OCI-LY7 (cell line): ENCODE results near the gene IL2RA. TPM values are rescaled to one million over a fixed set of nuclear protein-coding genes. Genes with fewer than 3 reads are reported as not detected.
"Not testable (repeated sequence)": the region's sequence is repeated elsewhere in the genome, so short reads cannot be mapped to it uniquely, and the experiment has no call there.

Experiments
- BruUV-seq: library from RNA; stranded (reverse); fragments of 400-500 nt; replicated peaks from 2 replicates; lab custom pipeline; 2021; lab: Mats Ljungman, UMichigan
- CTCF ChIA-PET: fragments of 300-600 bp; sonication (Branson Sonifier 250); formaldehyde crosslinking; loops from one replicate; lab custom pipeline; 2022; ENCODE audit warnings: antibody characterized with exemption; ENCODE audit not compliant: unreplicated experiment; lab: Charles Lee
- POLR2A ChIA-PET: fragments of 300-600 bp; sonication (Branson Sonifier 250); formaldehyde crosslinking; loops from one replicate; lab custom pipeline; 2022; ENCODE audit warnings: antibody characterized with exemption; lab: Charles Lee
- DNase-seq: peaks from one replicate; pipeline ENCODE4 v3.0.0-alpha.2; 2015; ENCODE audit warnings: low spot score
- H2AFZ ChIP-seq: fragments of 200-600 bp; sonication (generic), shearing (Covaris generic); 2 replicates; pipeline ENCODE4 v1.6.1; 2014; ENCODE audit warnings: mild to moderate bottlenecking, antibody characterized with exemption, low read length, moderate library complexity
- H3K27ac ChIP-seq: fragments of 200-600 bp; sonication (generic); 2 replicates; pipeline ENCODE4 v1.5.1; 2014; ENCODE audit warnings: mixed run types, low read depth, mild to moderate bottlenecking, moderate library complexity, low read length, inconsistent platforms; ENCODE audit not compliant: poor library complexity, severe bottlenecking
- H3K36me3 ChIP-seq: fragments of 200-600 bp; sonication (generic); 2 replicates; pipeline ENCODE4 v1.6.1; 2014; ENCODE audit warnings: mild to moderate bottlenecking, antibody characterized with exemption, low read length, moderate library complexity, mixed read lengths; ENCODE audit not compliant: insufficient read depth
- H3K4me1 ChIP-seq: fragments of 200-600 bp; sonication (generic); 2 replicates; pipeline ENCODE4 v1.5.1; 2014; ENCODE audit warnings: mild to moderate bottlenecking, low read length; ENCODE audit not compliant: insufficient read depth, poor library complexity, severe bottlenecking
- H3K4me2 ChIP-seq: fragments of 200-600 bp; sonication (generic); 2 replicates; pipeline ENCODE4 v1.6.1; 2014; ENCODE audit warnings: mild to moderate bottlenecking, low read length
- H3K4me3 ChIP-seq: fragments of 200-600 bp; sonication (generic); 2 replicates; pipeline ENCODE4 v1.5.1; 2014; ENCODE audit warnings: mild to moderate bottlenecking, low read depth, low read length; ENCODE audit not compliant: poor library complexity, severe bottlenecking
- H3K79me2 ChIP-seq: fragments of 200-600 bp; sonication (generic); 2 replicates; pipeline ENCODE4 v1.6.1; 2016; ENCODE audit warnings: low read depth, mild to moderate bottlenecking, low read length, moderate library complexity, mixed read lengths; ENCODE audit not compliant: insufficient read depth
- H3K9me2 ChIP-seq: fragments of 200-600 bp; sonication (generic); 2 replicates; pipeline ENCODE4 v1.6.1; 2016; ENCODE audit warnings: mild to moderate bottlenecking, low read length, mixed read lengths; ENCODE audit not compliant: insufficient read depth
- H3K9me3 ChIP-seq: fragments of 200-600 bp; sonication (generic); 2 replicates; pipeline ENCODE4 v1.6.1; 2014; ENCODE audit warnings: mild to moderate bottlenecking, mixed run types, low read length, mixed read lengths
- H4K20me1 ChIP-seq: fragments of 200-600 bp; sonication (generic); 2 replicates; pipeline ENCODE4 v1.6.1; 2014; ENCODE audit warnings: mild to moderate bottlenecking, antibody characterized with exemption, low read length, moderate library complexity, mixed read lengths; ENCODE audit not compliant: insufficient read depth
- EZH2phosphoT487 ChIP-seq: fragments of 200-600 bp; sonication (generic); IDR thresholded peaks from 2 replicates; pipeline ENCODE4 v1.6.1; 2018; ENCODE audit warnings: low read depth, borderline replicate concordance, mild to moderate bottlenecking, mixed run types, antibody characterized with exemption, low read length, moderate library complexity, mixed read lengths
- intact Hi-C: fragments of 100-400 bp; cut with micrococcal nuclease; formaldehyde crosslinking; loops from one replicate; pipeline ENCODE4 v1.10.0; 2022; ENCODE audit not compliant: unreplicated experiment
- total RNA-seq, 2 experiments: library from RNA; depleted of rRNA in 1 of 2; stranded (reverse); fragments of >200 nt in 1 of 2; shearing (Covaris generic) in 1 of 2; gene quantifications; 2 replicates each; pipeline ENCODE4 v1.2.3, GENCODE V29; 2014 to 2022
- TF ChIP-seq, protein P1 (sequence below): fragments of 200-600 bp; sonication (generic); conservative IDR thresholded peaks from 2 replicates; pipeline ENCODE4 v1.5.1; 2014; ENCODE audit warnings: mild to moderate bottlenecking, antibody characterized with exemption, low read length, moderate library complexity, mixed read lengths

Gene IL2RA
- total RNA-seq, 2 experiments from 2014 or later: 22.3 to 24.0 TPM

DNA sequence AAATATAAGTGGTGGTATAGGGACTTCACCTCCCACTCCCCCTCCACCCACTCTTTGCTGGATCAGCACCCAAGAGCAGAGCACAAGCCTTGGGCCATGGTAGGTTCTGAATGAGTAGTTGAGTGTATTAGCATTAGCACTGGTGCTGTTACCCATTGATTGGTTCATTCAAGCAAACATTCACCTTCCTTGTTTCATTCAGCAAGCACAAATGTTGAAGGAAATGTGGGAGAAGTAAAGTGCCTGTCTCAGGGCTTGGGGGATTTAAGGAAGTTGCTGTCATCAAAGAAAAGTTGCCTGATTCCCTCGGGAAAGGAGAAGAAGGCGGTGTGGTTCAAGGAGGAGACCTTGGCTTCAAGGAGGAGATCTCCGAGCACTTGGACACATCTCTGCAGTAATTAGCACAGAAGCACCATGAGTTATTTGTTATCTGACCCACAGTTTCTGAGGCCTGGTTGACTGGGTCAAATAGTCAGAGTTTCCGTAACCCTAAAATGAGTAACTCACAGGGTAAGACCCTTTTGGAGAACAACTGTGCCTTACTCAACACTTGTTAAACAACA, 17.3 kb downstream of the IL2RA start:
- Histone ChIP-seq H3K9me2 (no peaks in the 10 kb centered on the region), H3K27ac (peak overlapping the region; percentile 40)

DNA sequence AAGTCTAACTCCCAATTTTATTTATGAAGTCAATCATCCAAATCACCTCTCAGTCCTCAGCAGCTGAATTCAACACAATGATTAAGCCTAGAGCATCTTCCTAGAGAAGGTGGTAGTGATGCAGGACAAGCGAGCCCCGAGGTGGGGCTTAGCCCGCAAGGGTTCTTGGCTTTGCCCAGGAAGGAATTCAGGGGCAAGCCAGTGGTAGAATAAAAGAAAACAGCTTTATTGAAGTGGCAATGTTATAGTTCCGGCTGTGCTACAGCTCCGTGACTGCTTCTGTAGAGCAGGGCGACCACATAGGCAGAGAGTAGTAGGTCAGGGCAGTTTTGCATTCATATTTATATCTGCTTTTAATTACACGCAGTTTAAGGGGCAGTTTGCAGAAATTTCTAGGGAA, 18.1 kb downstream of the IL2RA start:
- Histone ChIP-seq H2AFZ (no peak overlapping the region), H3K4me3 (peak overlapping the region; percentile 31), H3K36me3 (peaks cover 29% of the 10 kb centered on the region), H3K79me2 (peaks cover 53% of the 10 kb centered on the region), H3K9me3 (peaks cover 5% of the 10 kb centered on the region; the same call in 1 of the 2 replicates), H3K4me2 (peak overlapping the region; percentile 63), H3K9me2 (no peaks in the 10 kb centered on the region), H3K27ac (no peak overlapping the region), H3K4me1 (peaks cover 98% of the 10 kb centered on the region), H4K20me1 (no peaks in the 10 kb centered on the region)
- CTCF ChIA-PET: interaction anchor here (0.8 kb wide), 1 partner anchor 17 kb away, joined by 3 read pairs; no protein-coding TSS in a partner anchor
- POLR2A ChIA-PET: interaction anchor here (0.7 to 1.5 kb wide), 4 partner anchors 9 to 43 kb away, joined by 3 to 4 read pairs (median 3); no protein-coding TSS in a partner anchor
- TF ChIP-seq EZH2phosphoT487: no peak
- TF ChIP-seq, protein P1, sequence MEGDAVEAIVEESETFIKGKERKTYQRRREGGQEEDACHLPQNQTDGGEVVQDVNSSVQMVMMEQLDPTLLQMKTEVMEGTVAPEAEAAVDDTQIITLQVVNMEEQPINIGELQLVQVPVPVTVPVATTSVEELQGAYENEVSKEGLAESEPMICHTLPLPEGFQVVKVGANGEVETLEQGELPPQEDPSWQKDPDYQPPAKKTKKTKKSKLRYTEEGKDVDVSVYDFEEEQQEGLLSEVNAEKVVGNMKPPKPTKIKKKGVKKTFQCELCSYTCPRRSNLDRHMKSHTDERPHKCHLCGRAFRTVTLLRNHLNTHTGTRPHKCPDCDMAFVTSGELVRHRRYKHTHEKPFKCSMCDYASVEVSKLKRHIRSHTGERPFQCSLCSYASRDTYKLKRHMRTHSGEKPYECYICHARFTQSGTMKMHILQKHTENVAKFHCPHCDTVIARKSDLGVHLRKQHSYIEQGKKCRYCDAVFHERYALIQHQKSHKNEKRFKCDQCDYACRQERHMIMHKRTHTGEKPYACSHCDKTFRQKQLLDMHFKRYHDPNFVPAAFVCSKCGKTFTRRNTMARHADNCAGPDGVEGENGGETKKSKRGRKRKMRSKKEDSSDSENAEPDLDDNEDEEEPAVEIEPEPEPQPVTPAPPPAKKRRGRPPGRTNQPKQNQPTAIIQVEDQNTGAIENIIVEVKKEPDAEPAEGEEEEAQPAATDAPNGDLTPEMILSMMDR: no peak
- BruUV-seq: no TSS peak
- DNase-seq: no peak
- intact Hi-C loops: no loop called here

More for the DNA sequence above, 17.3 kb downstream of the IL2RA start:
- intact Hi-C loops: no loop called here
- Histone ChIP-seq H3K79me2 (peaks cover 53% of the 10 kb centered on the region), H4K20me1 (no peaks in the 10 kb centered on the region), H3K9me3 (no peaks in the 10 kb centered on the region), H3K4me3 (peak overlapping the region; percentile 31), H2AFZ (peak overlapping the region; percentile 2; the same call in 1 of the 2 replicates), H3K4me2 (peak overlapping the region; percentile 63), H3K4me1 (peaks cover 98% of the 10 kb centered on the region), H3K36me3 (peaks cover 21% of the 10 kb centered on the region)
- TF ChIP-seq, protein P1: no peak
- no peak for TF ChIP-seq EZH2phosphoT487
- no TSS peak for BruUV-seq
- ChIA-PET CTCF (no interaction called here), POLR2A (interaction anchor here (1.2 kb wide), 1 partner anchor 13 kb away, joined by 3 read pairs; no protein-coding TSS in a partner anchor)
- no peak for DNase-seq

DNA sequence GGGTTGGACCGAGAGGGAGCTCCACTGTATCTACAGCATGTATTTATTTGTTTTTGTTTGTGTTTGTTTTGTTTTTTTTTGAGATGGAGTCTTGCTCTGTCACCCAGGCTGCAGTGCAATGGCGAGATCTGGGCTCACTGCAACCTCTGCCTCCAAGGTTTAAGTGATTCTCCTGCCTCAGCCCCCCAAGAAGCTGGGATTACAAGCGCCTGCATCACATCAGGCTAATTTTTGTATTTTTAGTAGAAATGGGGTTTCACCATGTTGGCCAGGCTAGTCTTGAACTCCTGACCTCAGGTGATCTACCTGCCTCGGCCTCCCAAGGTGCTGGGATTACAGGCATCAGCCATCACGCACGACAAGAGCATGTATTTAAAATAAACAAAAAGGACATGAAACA, 18.8 kb downstream of the IL2RA start:
- H3K9me3 ChIP-seq: peaks cover 11% of the 10 kb centered on the region; the same call in 1 of the 2 replicates
- BruUV-seq, DNase-seq, intact Hi-C loops, H3K27ac ChIP-seq, H3K4me2 ChIP-seq, H3K4me3 ChIP-seq, H3K9me2 ChIP-seq, H2AFZ ChIP-seq, H4K20me1 ChIP-seq: not testable (repeated sequence)
- H3K36me3 ChIP-seq: peaks cover 35% of the 10 kb centered on the region
- H3K4me1 ChIP-seq: peaks cover 98% of the 10 kb centered on the region
- H3K79me2 ChIP-seq: peaks cover 53% of the 10 kb centered on the region
- POLR2A ChIA-PET: interaction anchor here (0.7 to 1.5 kb wide), 5 partner anchors 10 to 44 kb away, joined by 3 to 4 read pairs (median 3); no protein-coding TSS in a partner anchor
- CTCF ChIA-PET: interaction anchor here (0.8 kb wide), 1 partner anchor 18 kb away, joined by 3 read pairs; no protein-coding TSS in a partner anchor
